ENCODE results near the gene CDPF1. TPM values are rescaled to one million over a fixed set of nuclear protein-coding genes. Genes with fewer than 3 reads are reported as not detected.

The CDPF1 gene
- total RNA-seq, 1 donor from 2014 or later: 11.1 TPM

GRCh38 chr22:46214149-46214548 lies 35.9 kb downstream of the CDPF1 start:
- peaks cover 7% of the 10 kb centered on the region for H3K9me3 Mint-ChIP-seq (ENCODE audit: unreplicated experiment)
- no peaks in the 10 kb centered on the region for H3K4me1 Mint-ChIP-seq (ENCODE audit: unreplicated experiment)
- peaks cover 62% of the 10 kb centered on the region for H3K36me3 Mint-ChIP-seq (ENCODE audit: unreplicated experiment)
- TF ChIP-seq CTCF (IDR thresholded peaks at IDR 0.05): no peak
- H3K27me3 Mint-ChIP-seq (ENCODE audit: unreplicated experiment): no peaks in the 10 kb centered on the region
- DNase-seq (ENCODE audit: extremely low spot score, unreplicated experiment): no peak
- H3K4me3 Mint-ChIP-seq (ENCODE audit: unreplicated experiment): no peak overlapping the region
- H3K27ac Mint-ChIP-seq (ENCODE audit: unreplicated experiment): no peak overlapping the region

GRCh38 chr22:46213052-46213451 lies 37.0 kb downstream of the CDPF1 start:
- Mint-ChIP-seq H3K9me3 (ENCODE audit: unreplicated experiment) (peaks cover 16% of the 10 kb centered on the region), H3K4me1 (ENCODE audit: unreplicated experiment) (no peaks in the 10 kb centered on the region), H3K27ac (ENCODE audit: unreplicated experiment) (no peak overlapping the region), H3K27me3 (ENCODE audit: unreplicated experiment) (no peaks in the 10 kb centered on the region), H3K4me3 (ENCODE audit: unreplicated experiment) (no peak overlapping the region), H3K36me3 (ENCODE audit: unreplicated experiment) (peaks cover 67% of the 10 kb centered on the region)
- TF ChIP-seq CTCF (IDR thresholded peaks at IDR 0.05): no peak
- DNase-seq (ENCODE audit: extremely low spot score, unreplicated experiment): no peak

- Mint-ChIP-seq H3K4me1 (ENCODE audit: unreplicated experiment) (no peaks in the 10 kb centered on the region), H3K36me3 (ENCODE audit: unreplicated experiment) (peaks cover 64% of the 10 kb centered on the region), H3K4me3 (ENCODE audit: unreplicated experiment) (no peak overlapping the region), H3K9me3 (ENCODE audit: unreplicated experiment) (peaks cover 16% of the 10 kb centered on the region), H3K27ac (ENCODE audit: unreplicated experiment) (no peak overlapping the region), H3K27me3 (ENCODE audit: unreplicated experiment) (no peaks in the 10 kb centered on the region)
- no peak for TF ChIP-seq CTCF (IDR thresholded peaks at IDR 0.05)
- DNase-seq (ENCODE audit: extremely low spot score, unreplicated experiment): no peak
Measured at GRCh38 chr22:46212195-46212594, 37.9 kb downstream of the CDPF1 start.

GRCh38 chr22:46209262-46209661 lies 40.8 kb downstream of the CDPF1 start:
- DNase-seq (ENCODE audit: extremely low spot score, unreplicated experiment): no peak
- Mint-ChIP-seq H3K27me3 (ENCODE audit: unreplicated experiment) (no peaks in the 10 kb centered on the region), H3K36me3 (ENCODE audit: unreplicated experiment) (peaks cover 51% of the 10 kb centered on the region), H3K27ac (ENCODE audit: unreplicated experiment) (no peak overlapping the region), H3K9me3 (ENCODE audit: unreplicated experiment) (peaks cover 16% of the 10 kb centered on the region), H3K4me1 (ENCODE audit: unreplicated experiment) (no peaks in the 10 kb centered on the region), H3K4me3 (ENCODE audit: unreplicated experiment) (no peak overlapping the region)
- TF ChIP-seq CTCF (IDR thresholded peaks at IDR 0.05): no peak

GRCh38 chr22:46203601-46203980 lies 46.5 kb downstream of the CDPF1 start:
- H3K9me3 Mint-ChIP-seq (ENCODE audit: unreplicated experiment): peaks cover 3% of the 10 kb centered on the region
- H3K4me1 Mint-ChIP-seq (ENCODE audit: unreplicated experiment): no peaks in the 10 kb centered on the region
- TF ChIP-seq CTCF (IDR thresholded peaks at IDR 0.05): no peak
- H3K27me3 Mint-ChIP-seq (ENCODE audit: unreplicated experiment): no peaks in the 10 kb centered on the region
- no peak for DNase-seq (ENCODE audit: extremely low spot score, unreplicated experiment)
- H3K4me3 Mint-ChIP-seq (ENCODE audit: unreplicated experiment): no peak overlapping the region
- H3K27ac Mint-ChIP-seq (ENCODE audit: unreplicated experiment): no peak overlapping the region
- H3K36me3 Mint-ChIP-seq (ENCODE audit: unreplicated experiment): peaks cover 37% of the 10 kb centered on the region
